HepG2 (cell line): ENCODE measurements around the gene NMNAT1. TPM values are rescaled to one million over a fixed set of nuclear protein-coding genes. Genes with fewer than 3 reads are reported as not detected.

ENCODE experiments used
- ATAC-seq: fragments of 200-7000 bp; cut with Tn5 transposase; 3 replicates; pipeline ENCODE4 v1.9.1; 2020; ENCODE audit warnings: mild to moderate bottlenecking, moderate library complexity
- BruUV-seq: library from RNA; stranded (reverse); fragments of 400-500 nt; replicated peaks from 2 replicates; lab custom pipeline; 2021; lab: Mats Ljungman, UMichigan
- CTCF ChIA-PET: fragments of 300-600 bp; formaldehyde crosslinking; extraction: SDS; loops from one replicate; lab custom pipeline; 2021; ENCODE audit warnings: low total read pairs, inconsistent platforms, low intra/inter-chr PET ratio; lab: Yijun Ruan, JAX
- POLR2A ChIA-PET: fragments of 350-600 bp; sonication (Branson Sonifier 250); formaldehyde crosslinking; loops from one replicate; lab custom pipeline; 2020; ENCODE audit warnings: antibody characterized with exemption, inconsistent platforms; lab: Yijun Ruan, JAX
- DNase-seq: peaks from one replicate; pipeline ENCODE4 v3.0.0-alpha.2; 2015; ENCODE audit warnings: low spot score
- FAIRE-seq: peaks from 3 replicates; lab custom pipeline; 2011; peaks lifted over from hg19 to GRCh38; lab: Jason Lieb, UNC
- H2AFZ ChIP-seq: one replicate; pipeline ENCODE4 v1.6.1; 2011; ENCODE audit warnings: low read length, inconsistent platforms
- H3K27ac ChIP-seq: fragments of 300-600 bp; 3 replicates; pipeline ENCODE4 v1.8.0; 2011; ENCODE audit warnings: mixed run types, mild to moderate bottlenecking, mixed read lengths, low read length, inconsistent platforms; ENCODE audit not compliant: insufficient read depth; ENCODE audit errors: extremely low read length
- H3K27me3 ChIP-seq, 2 experiments: fragments of 200-600 bp in 1 of 2; 2 replicates in 1 of 2; 3 replicates in 1 of 2; pipeline versions ENCODE4 v1.6.0 to v1.8.0; 2011; ENCODE audit warnings: low read length in 2 of 2, mild to moderate bottlenecking in 2 of 2, moderate library complexity in 2 of 2, inconsistent platforms in 1 of 2; ENCODE audit not compliant: insufficient read depth in 2 of 2, control insufficient read depth in 1 of 2
- H3K36me3 ChIP-seq, 2 experiments: fragments of 200-600 bp in 1 of 2; replicated peaks in 1 of 2; 2 replicates in 1 of 2; 3 replicates in 1 of 2; pipeline versions ENCODE4 v1.5.1 to v1.8.0; 2011; ENCODE audit warnings: low read length in 2 of 2, inconsistent platforms in 1 of 2; ENCODE audit not compliant: insufficient read depth in 2 of 2, control insufficient read depth in 1 of 2
- H3K4me1 ChIP-seq: 2 replicates; pipeline ENCODE4 v1.5.1; 2012; ENCODE audit warnings: low read length, inconsistent platforms; ENCODE audit not compliant: insufficient read depth
- H3K4me2 ChIP-seq: 2 replicates; pipeline ENCODE4 v1.6.0; 2011; ENCODE audit warnings: low read depth, low read length, inconsistent platforms
- H3K4me3 ChIP-seq, 3 experiments: fragments of 200-600 bp in 1 of 3; sonication (generic), shearing (Covaris generic) in 1 of 3; replicated peaks in 1 of 3; 2 replicates each; pipeline ENCODE4 v1.5.1; 2011 to 2016; ENCODE audit warnings: low read length in 3 of 3, inconsistent platforms in 2 of 3, low read depth in 2 of 3, mild to moderate bottlenecking in 2 of 3, control low read depth in 1 of 3, mixed read lengths in 1 of 3; ENCODE audit not compliant: insufficient read depth in 1 of 3
- H3K79me2 ChIP-seq: one replicate; pipeline ENCODE4 v1.6.1; 2011; ENCODE audit warnings: low read length, inconsistent platforms; ENCODE audit not compliant: insufficient read depth
- H3K9ac ChIP-seq: 2 replicates; pipeline ENCODE4 v1.6.0; 2011; ENCODE audit warnings: mild to moderate bottlenecking, low read depth, low read length, inconsistent platforms; ENCODE audit not compliant: insufficient read depth
- H3K9me3 ChIP-seq: 2 replicates; pipeline ENCODE4 v1.5.1; 2012; ENCODE audit warnings: mild to moderate bottlenecking, low read length
- H4K20me1 ChIP-seq: 2 replicates; pipeline ENCODE4 v1.6.0; 2011; ENCODE audit warnings: inconsistent platforms, mild to moderate bottlenecking, low read length, moderate library complexity; ENCODE audit not compliant: insufficient read depth
- ARID4A ChIP-seq: sonication (generic); formaldehyde crosslinking; IDR thresholded peaks from 2 replicates; pipeline ENCODE4 v1.5.0; 2020; ENCODE audit warnings: mild to moderate bottlenecking, missing genetic modification reagents, borderline replicate concordance
- BCLAF1 ChIP-seq: fragments of 450-650 bp; IDR thresholded peaks from 2 replicates; pipeline ENCODE4 v1.6.1; 2017; ENCODE audit warnings: mild to moderate bottlenecking
- FOXP1 ChIP-seq, 2 experiments: fragments of 450-650 bp in 1 of 2; IDR thresholded peaks; 2 replicates each; pipeline ENCODE4 v1.6.1; 2017 to 2018; ENCODE audit warnings: antibody characterized with exemption in 1 of 2
- ZNF253 ChIP-seq: sonication (generic); formaldehyde crosslinking; IDR thresholded peaks from 2 replicates; pipeline ENCODE4 v1.8.0; 2022; ENCODE audit warnings: mild to moderate bottlenecking, missing genetic modification reagents, borderline replicate concordance
- WGBS: methylation state at CpG from one replicate; pipeline ENCODE4 v1.1.6; 2017; ENCODE audit warnings: low lambda C conversion rate; 5-methylcytosine and 5-hydroxymethylcytosine counted together
- in situ Hi-C: cut with HindIII; loops from 2 replicates; pipeline ENCODE4 v1.10.0; 2017; ENCODE audit warnings: low pct_unique_long_range_greater_than_20kb; ENCODE audit not compliant: extremely low pct_ligation_motif_present
- intact Hi-C: fragments of 100-400 bp; cut with micrococcal nuclease; formaldehyde crosslinking; loops from one replicate; pipeline ENCODE4 v1.10.0; 2022; ENCODE audit not compliant: unreplicated experiment
- polyA plus RNA-seq, 8 experiments: library from polyadenylated mRNA; depleted of rRNA in 3 of 8; stranded (reverse) in 7 of 8; unstranded in 1 of 8; fragments of >200 nt; fragmentation: Illumina TruSeq in 4 of 8; extraction: Trizol in 4 of 8; gene quantifications; 2 replicates each; pipeline versions ENCODE4 v1.2.1 to v1.2.3, GENCODE V29; 2011 to 2016; ENCODE audit warnings: low read depth in 4 of 8, missing spikeins in 1 of 8, mixed read lengths in 1 of 8; ENCODE audit not compliant: insufficient read depth in 1 of 8
- total RNA-seq, 5 experiments: library from RNA; depleted of rRNA; stranded (reverse); fragments of >200 nt; fragmentation: Illumina TruSeq; extraction: Trizol; gene quantifications; 2 replicates each; pipeline ENCODE4 v1.2.3, GENCODE V29; 2016; ENCODE audit warnings: low read depth in 1 of 5

Gene NMNAT1
- total and polyA plus RNA-seq, 2 of the 13 experiments (the other 11 are each of a cell fraction or from before 2014, with no cell fraction given), result 5.6 to 12.2 TPM

- TF ChIP-seq BCLAF1 (no peak), ARID4A (no peak), FOXP1 (IDR thresholded peaks at IDR 0.05) (no peak), FOXP1 (CRISPR knock-in tag; IDR thresholded peaks at IDR 0.05) (no peak), ZNF253 (CRISPR knock-in tag) (no peak)
- Histone ChIP-seq H3K36me3 (no peaks in the 10 kb centered on the region), H3K9me3 (no peaks in the 10 kb centered on the region), H3K79me2 (no peaks in the 10 kb centered on the region), H3K9ac (no peak overlapping the region), H4K20me1 (no peaks in the 10 kb centered on the region), H3K27ac (no peak overlapping the region), H3K4me3 (no peak overlapping the region), H3K4me1 (no peaks in the 10 kb centered on the region), H3K4me2 (no peak overlapping the region), H2AFZ (no peak overlapping the region), H3K27me3 (peaks cover 0 to 3% of the 10 kb centered on the region in 2 experiments; a peak in 1 of 5 replicates)
- no peak for ATAC-seq
- no peak for DNase-seq
- no TSS peak for BruUV-seq
- in situ Hi-C loops (no loop called here), intact Hi-C loops (no loop called here)
- WGBS, result 47% methylated on average over 2 of the region's 2 CpGs
- ChIA-PET CTCF (no interaction called here), POLR2A (no interaction called here)
- FAIRE-seq, result no peak
Measured at GRCh38 chr1:9990944-9991343, 47.7 kb downstream of the NMNAT1 start.
